ENCODE results near the gene C1QA.

- TF ChIP-seq CTCF (IDR thresholded peaks at IDR 0.05) (no peak), POLR2A (IDR thresholded peaks at IDR 0.05) (no peak)
These were observed 4.8 kb downstream of the C1QA start for GRCh38 chr1:22641247-22641646.
